Panc1 (cell line): Measurements from ENCODE around the gene GTSE1.

Experiments
- POLR2AphosphoS5 ChIP-seq: IDR thresholded peaks from 2 replicates; pipeline ENCODE4 v1.6.1; 2012; ENCODE audit warnings: mild to moderate bottlenecking, low read depth, low read length, moderate library complexity
- SIN3A ChIP-seq: IDR thresholded peaks from 2 replicates; pipeline ENCODE4 v1.6.1; 2012; ENCODE audit warnings: low read depth, mild to moderate bottlenecking, low read length, moderate library complexity, borderline replicate concordance; ENCODE audit not compliant: insufficient read depth
- TCF7L2 ChIP-seq: IDR thresholded peaks from 2 replicates; pipeline ENCODE4 v1.6.1; 2011; ENCODE audit warnings: mild to moderate bottlenecking, low read depth, low read length, inconsistent platforms
- TF ChIP-seq, protein P1 (sequence below): fragments of 450-650 bp; IDR thresholded peaks from 2 replicates; pipeline ENCODE4 v1.5.1; 2017; ENCODE audit warnings: mild to moderate bottlenecking
- TF ChIP-seq, protein P2 (sequence below), 2 experiments: IDR thresholded peaks; 2 replicates each; pipeline ENCODE4 v1.6.1; 2011 to 2012; ENCODE audit warnings: low read depth in 2 of 2, control low read depth in 1 of 2, low read length in 1 of 2, mild to moderate bottlenecking in 1 of 2, moderate library complexity in 1 of 2; ENCODE audit not compliant: insufficient read depth in 1 of 2

DNA sequence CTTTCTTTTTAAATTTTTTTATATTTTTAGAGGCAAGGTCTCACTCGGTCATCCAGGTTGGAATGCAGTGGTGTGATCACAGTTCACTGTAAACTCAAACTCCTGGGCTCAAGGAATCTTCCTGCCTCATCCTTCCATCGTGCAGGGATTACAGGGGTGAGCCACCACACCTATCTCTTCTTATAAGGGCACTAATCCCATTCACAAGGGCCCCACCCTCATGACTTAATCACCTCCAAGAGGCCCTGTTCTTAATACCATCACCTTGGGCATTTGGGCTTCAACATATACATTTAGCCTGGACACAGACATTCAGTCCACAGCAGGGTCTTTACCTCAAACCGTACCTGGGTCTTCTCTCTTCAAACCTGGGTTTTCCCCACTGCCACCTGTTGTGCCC, 4.5 kb upstream of the GTSE1 start:
- TF ChIP-seq, protein P1, sequence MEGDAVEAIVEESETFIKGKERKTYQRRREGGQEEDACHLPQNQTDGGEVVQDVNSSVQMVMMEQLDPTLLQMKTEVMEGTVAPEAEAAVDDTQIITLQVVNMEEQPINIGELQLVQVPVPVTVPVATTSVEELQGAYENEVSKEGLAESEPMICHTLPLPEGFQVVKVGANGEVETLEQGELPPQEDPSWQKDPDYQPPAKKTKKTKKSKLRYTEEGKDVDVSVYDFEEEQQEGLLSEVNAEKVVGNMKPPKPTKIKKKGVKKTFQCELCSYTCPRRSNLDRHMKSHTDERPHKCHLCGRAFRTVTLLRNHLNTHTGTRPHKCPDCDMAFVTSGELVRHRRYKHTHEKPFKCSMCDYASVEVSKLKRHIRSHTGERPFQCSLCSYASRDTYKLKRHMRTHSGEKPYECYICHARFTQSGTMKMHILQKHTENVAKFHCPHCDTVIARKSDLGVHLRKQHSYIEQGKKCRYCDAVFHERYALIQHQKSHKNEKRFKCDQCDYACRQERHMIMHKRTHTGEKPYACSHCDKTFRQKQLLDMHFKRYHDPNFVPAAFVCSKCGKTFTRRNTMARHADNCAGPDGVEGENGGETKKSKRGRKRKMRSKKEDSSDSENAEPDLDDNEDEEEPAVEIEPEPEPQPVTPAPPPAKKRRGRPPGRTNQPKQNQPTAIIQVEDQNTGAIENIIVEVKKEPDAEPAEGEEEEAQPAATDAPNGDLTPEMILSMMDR: no peak
- TF ChIP-seq TCF7L2 (no peak), POLR2AphosphoS5 (no peak), SIN3A (no peak)
- TF ChIP-seq, protein P2, sequence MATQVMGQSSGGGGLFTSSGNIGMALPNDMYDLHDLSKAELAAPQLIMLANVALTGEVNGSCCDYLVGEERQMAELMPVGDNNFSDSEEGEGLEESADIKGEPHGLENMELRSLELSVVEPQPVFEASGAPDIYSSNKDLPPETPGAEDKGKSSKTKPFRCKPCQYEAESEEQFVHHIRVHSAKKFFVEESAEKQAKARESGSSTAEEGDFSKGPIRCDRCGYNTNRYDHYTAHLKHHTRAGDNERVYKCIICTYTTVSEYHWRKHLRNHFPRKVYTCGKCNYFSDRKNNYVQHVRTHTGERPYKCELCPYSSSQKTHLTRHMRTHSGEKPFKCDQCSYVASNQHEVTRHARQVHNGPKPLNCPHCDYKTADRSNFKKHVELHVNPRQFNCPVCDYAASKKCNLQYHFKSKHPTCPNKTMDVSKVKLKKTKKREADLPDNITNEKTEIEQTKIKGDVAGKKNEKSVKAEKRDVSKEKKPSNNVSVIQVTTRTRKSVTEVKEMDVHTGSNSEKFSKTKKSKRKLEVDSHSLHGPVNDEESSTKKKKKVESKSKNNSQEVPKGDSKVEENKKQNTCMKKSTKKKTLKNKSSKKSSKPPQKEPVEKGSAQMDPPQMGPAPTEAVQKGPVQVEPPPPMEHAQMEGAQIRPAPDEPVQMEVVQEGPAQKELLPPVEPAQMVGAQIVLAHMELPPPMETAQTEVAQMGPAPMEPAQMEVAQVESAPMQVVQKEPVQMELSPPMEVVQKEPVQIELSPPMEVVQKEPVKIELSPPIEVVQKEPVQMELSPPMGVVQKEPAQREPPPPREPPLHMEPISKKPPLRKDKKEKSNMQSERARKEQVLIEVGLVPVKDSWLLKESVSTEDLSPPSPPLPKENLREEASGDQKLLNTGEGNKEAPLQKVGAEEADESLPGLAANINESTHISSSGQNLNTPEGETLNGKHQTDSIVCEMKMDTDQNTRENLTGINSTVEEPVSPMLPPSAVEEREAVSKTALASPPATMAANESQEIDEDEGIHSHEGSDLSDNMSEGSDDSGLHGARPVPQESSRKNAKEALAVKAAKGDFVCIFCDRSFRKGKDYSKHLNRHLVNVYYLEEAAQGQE (IDR thresholded peaks at IDR 0.05; ENCODE audit: insufficient read depth in 1 of 2, low read depth in 2 of 2, low read length in 1 of 2): no peak
